ENCODE data around the gene SERINC3. TPM values are rescaled to one million over a fixed set of nuclear protein-coding genes. Genes with fewer than 3 reads are reported as not detected.

SERINC3 gene
- total and polyA plus RNA-seq, 2 of the 13 experiments (the other 11 are each of a cell fraction or from before 2014, with no cell fraction given) = 82.0 to 226 TPM

GRCh38 chr20:44475694-44476560, 45.9 kb downstream of the SERINC3 start, which contains the start of gene TTPAL (continued):
- TF ChIP-seq ZNF609 (CRISPR knock-in tag; IDR thresholded peaks at IDR 0.05; ENCODE audit: borderline replicate concordance) (peak; percentile 82), ZNF430 (CRISPR knock-in tag; IDR thresholded peaks at IDR 0.05) (peak; percentile 96), ZUFSP (CRISPR knock-in tag; IDR thresholded peaks at IDR 0.05; ENCODE audit: borderline replicate concordance) (no peak), MAFG (CRISPR knock-in tag; IDR thresholded peaks at IDR 0.05) (no peak), ZNF33B (CRISPR knock-in tag; IDR thresholded peaks at IDR 0.05) (peak; percentile 95), MTA3 (CRISPR knock-in tag; IDR thresholded peaks at IDR 0.05) (no peak), CCDC6 (CRISPR knock-in tag; IDR thresholded peaks at IDR 0.05) (peak; percentile 84; the same call in 1 of the 2 replicates), ZNF496 (CRISPR knock-in tag; IDR thresholded peaks at IDR 0.05; ENCODE audit: insufficient replicate concordance) (no peak), ZSCAN29 (CRISPR knock-in tag; conservative IDR thresholded peaks at IDR 0.05) (peak; percentile 96), ETV5 (CRISPR knock-in tag; IDR thresholded peaks at IDR 0.05; ENCODE audit: borderline replicate concordance) (peak; percentile 95), CBX1 (IDR thresholded peaks at IDR 0.05; ENCODE audit: low read depth) (peak; percentile 97), MAFK (conservative IDR thresholded peaks at IDR 0.05 in 1 of 2, IDR thresholded peaks at IDR 0.05 in 1 of 2; ENCODE audit: low read length in 2 of 2) (no peak), NAIF1 (CRISPR knock-in tag; IDR thresholded peaks at IDR 0.05; ENCODE audit: borderline replicate concordance) (peak; percentile 69; the same call in 1 of the 2 replicates), ZNF224 (CRISPR knock-in tag; IDR thresholded peaks at IDR 0.05) (peak; percentile 82; the same call in 1 of the 2 replicates), MYNN (CRISPR knock-in tag; IDR thresholded peaks at IDR 0.05; ENCODE audit: low read depth) (peak; percentile 95), ZNF513 (CRISPR knock-in tag; conservative IDR thresholded peaks at IDR 0.05) (peak; percentile 17), HES4 (CRISPR knock-in tag; IDR thresholded peaks at IDR 0.05; ENCODE audit: borderline replicate concordance) (peak; percentile 98), ZMAT5 (CRISPR knock-in tag; IDR thresholded peaks at IDR 0.05; ENCODE audit: borderline replicate concordance, low read depth) (no peak), ZNF775 (CRISPR knock-in tag; IDR thresholded peaks at IDR 0.05; ENCODE audit: borderline replicate concordance) (no peak), FOXK1 (CRISPR knock-in tag; IDR thresholded peaks at IDR 0.05; ENCODE audit: borderline replicate concordance, low read depth) (peak; percentile 92; the same call in 1 of the 2 replicates)
